NB4 (cell line): ENCODE results near the gene PCLO.

ENCODE experiments used
- CTCF ChIP-seq: IDR thresholded peaks from one replicate; pipeline ENCODE4 v1.5.1; 2012; ENCODE audit warnings: low read depth, low read length
- MAX ChIP-seq: IDR thresholded peaks from 2 replicates; pipeline ENCODE4 v1.6.1; 2011; ENCODE audit warnings: low read depth, low read length
- MYC ChIP-seq: IDR thresholded peaks from 2 replicates; pipeline ENCODE4 v1.6.1; 2011; ENCODE audit warnings: low read depth, low read length
- POLR2A ChIP-seq: IDR thresholded peaks from 2 replicates; pipeline ENCODE4 v1.6.1; 2011; ENCODE audit warnings: mild to moderate bottlenecking; ENCODE audit not compliant: insufficient read length; ENCODE audit errors: extremely low read depth

- TF ChIP-seq CTCF, result no peak
- no peak for TF ChIP-seq POLR2A
- no peak for TF ChIP-seq MAX
- no peak for TF ChIP-seq MYC
These were observed 6.7 kb downstream of the PCLO start for GRCh38 chr7:83156006-83156405.
